Stimulated activated CD8-positive, alpha-beta memory T cell treated with anti-CD3 and anti-CD28 coated beads, Interleukin-15, amount 100 ng/mL, for 4 hours (primary cell): ENCODE results near the gene ITGA1.
"Not testable (repeated sequence)": the region's sequence is repeated elsewhere in the genome, so short reads cannot be mapped to it uniquely, and the experiment has no call there.

Experiments
- DNase-seq, 2 donors: peaks; one replicate each; pipeline ENCODE4 v3.0.0-alpha.2; 2020; ENCODE audit warnings: low read depth in 2 of 2

The ITGA1 gene

DNA sequence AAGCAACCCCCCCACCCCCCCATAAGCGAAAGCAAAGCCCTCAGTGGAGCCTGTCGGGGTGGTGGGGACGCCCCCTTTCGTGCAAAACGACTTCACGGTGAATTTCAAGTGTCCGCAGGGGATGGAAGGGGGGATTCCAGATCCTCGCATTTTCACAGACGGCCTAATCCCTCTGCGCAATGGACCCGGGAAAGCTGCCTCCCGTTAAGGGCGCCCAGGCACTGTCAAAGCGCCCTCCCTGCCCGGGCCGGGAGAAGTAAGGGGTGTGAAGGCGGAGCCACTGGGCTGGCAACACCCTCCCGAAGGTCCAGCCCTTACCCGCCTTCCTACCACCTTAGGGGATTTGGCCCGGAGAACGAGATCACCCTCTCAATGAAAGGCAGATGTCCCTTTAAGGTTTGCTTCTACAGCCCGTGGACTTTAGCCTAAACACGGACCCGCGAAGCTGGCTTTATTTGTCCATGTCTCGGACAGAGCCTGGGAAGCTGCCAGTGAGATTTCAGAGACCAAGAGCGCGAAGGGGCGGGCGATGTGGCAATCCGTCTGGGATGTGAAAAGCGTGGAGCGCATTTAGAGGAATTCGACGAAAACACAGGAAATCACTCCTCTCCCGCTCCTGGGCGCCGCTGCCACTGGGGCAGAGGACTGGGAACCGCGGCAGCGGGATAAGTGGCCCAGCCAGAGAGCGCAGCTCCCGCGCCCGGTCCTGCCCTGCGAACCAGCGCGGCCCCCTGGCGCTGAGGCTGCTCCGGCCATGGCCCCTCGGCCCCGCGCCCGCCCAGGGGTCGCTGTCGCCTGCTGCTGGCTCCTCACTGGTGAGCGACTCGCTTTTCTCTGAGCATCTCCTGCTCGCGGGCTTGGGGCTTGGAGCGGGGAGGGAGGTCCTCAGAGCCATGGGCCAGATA is at the start of gene ITGA1, which contains the start of gene PELO:
TSS of gene ITGA1 (plus strand) at position 317 of the 905 bp plus-strand sequence. CDS start at position 755, 438 bp downstream.
TSS of gene PELO (plus strand) at position 317 of the 905 bp plus-strand sequence. CDS start 12,479 bp downstream, outside the sequence.
- DNase-seq: no peak

DNA sequence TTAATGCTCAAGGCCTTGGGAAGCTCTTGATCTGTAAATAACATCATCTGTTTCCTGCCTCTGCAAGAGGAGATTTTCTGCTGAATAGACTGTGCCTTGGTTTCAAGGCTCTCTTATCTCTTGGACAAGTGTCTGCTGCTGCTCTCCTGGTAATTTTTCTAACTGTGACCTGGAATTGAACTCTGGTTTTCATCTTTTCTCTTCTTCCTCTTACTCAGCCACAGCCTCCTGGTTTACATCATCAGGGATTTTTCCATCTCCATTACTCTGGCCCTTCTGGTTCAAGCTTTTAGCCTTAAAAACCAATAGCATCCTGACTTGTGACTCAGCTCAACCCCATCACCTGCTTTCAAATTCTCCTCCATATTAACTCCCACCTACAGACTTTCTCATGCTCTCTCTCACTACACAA is 49.6 kb upstream of the ITGA1 start:
- DNase-seq: no peak

DNA sequence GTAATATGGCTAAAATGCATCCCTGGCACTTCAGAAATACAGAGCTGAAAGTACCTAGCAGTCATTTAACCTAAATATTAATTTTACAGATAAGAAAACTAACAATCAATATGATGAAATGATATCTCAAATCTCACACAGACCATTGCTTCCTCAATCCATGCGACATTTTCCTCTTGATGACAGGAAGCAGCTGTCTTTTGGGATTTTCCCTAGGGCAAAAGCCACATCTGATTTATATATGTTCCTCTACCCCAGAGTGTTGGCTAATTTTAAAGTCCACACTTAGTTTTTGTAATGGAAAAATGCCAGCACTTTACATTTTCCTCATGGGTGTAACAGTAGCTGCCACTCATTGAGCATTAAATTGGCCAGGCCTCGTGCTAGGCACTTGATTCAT is 47.7 kb upstream of the ITGA1 start:
- no peak for DNase-seq

DNA sequence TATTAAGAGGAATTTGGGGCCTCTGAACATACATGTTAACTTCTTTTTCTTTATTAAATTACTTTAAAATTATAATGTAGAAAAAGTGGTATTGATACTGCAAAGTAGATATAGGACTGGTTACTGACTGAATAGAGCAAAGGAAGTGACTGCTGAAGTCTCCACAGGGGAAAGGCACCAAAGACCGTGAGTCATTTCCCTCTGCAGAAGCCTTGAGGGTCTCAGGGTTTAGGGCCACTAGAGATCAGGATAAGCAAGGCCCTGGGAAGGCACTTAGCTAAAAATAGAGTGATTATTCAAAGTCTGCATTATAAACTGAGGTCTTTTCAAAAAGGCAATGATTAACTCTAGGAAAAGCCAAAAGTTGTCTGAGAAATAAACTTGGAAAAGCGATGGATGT is 44.7 kb upstream of the ITGA1 start:
- DNase-seq: no peak

DNA sequence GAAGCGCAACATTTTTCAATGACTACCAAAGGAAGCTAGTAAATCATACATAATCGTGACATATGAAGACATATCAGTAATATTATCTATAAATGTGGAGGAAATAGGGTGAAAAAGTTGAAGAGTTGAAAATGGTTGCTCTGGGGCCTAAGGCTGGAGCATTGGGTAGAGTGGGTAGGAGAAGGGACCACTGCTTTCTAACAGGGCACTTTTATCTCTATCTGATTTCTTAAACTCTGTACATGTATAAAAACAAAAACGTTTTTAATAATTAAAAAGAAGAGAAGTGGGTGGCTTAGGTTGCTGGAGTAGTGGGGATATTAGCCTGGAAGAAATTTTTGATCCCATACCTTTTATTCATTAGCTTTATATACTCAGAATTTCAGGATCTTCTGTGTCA is 44.2 kb upstream of the ITGA1 start:
- no peak for DNase-seq

DNA sequence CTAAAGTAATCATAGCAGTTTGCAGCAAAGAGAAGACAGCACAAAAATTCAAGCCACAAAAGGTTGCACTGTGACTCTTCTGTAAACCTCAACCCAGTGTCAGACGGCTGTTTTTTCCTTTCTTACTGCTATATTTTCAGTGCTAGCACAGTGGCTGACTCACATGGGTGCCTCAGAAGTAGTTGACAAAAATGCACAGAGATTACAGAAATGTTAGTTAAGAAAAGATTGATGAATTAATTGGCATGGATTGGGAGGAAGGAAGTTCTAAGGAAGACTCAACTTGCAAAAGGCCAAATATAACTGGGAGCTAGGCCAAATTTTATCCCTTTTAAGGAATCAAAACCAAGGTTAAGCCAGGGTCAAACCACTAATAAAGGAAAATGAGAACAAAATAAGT is 43.7 kb upstream of the ITGA1 start:
- peak in 1 of 2 donors; percentile 15 for DNase-seq

DNA sequence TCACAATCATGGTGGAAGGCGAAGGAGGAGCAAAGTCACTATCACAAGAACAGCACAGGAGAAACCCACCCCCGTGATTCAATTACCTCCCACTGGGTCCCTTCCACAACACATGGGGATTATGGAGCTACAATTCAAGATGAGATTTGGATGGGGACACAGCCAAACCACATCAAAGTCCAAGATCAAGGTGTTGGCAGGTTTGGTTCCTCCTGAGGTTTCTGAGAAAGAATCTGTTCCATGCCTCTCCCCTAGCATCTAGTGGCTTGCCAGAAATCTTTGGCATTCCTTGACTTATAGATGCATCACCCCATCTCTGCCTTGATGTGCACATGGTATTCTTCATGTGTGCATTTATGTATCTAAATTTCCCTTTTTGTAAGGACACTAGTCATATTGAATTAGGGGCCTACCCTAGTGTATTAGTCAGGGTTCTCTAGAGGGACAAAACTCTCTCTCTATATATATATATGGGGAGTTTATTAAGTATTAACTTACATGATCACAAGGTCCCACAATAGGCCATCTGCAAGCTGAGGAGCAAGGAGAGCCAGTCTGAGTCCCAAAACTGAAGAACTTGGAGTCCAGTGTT is 42.8 kb upstream of the ITGA1 start:
- not testable (repeated sequence) for DNase-seq

DNA sequence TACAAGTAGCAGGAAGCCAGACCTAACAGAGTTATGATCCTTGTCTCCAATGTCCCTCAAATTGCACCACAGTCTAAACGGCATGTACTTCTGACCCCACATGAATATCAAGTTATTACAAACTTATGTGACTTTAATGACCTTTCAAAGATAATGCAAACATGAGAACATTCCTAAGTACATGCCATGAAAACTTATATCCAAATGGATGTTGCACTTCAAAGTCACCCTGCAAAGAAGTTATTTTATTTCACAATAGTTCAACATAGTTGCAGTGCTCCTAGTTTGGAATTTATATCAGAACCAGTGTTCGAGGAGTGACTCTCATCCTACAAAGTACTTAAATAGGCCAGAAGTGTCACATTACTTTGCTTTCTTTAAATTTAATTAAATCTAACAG is 41.2 kb upstream of the ITGA1 start:
- no peak for DNase-seq

DNA sequence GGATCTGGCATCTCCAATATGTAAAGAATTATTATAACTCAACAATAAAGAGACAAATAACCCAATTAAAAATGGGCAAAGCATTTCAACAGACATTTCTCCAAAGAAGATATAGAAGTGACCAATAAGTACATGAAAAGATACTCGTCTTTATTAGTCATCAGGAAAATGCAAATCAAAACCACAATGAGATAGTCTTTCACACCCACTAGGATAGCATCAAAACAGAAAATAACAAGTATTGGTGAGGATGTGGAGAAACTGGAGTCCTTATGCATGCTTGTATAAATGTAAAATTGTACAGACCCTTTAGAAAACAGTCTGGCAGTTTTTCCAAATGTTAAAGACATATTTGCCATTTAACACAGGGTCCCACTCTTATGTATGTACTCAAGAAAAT is 39.1 kb upstream of the ITGA1 start:
- no peak for DNase-seq

DNA sequence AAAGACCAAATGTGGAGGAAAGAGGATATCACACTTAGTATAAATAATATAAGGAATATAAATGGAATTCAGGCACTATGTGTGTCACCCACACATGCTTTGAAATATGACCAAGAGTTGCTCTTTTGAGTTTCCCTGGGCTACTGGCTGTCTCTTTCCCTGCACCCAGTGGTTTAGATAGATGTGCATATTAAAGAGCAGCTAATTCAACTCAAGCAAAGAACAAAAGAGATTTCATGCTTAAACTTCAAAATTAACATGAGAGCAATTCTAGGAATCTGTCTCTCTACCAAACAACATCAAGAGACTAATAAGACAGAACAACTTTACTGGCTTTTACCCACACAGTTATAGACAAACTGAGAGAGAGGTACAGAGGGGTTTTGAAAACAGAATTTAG is 38.0 kb upstream of the ITGA1 start:
- DNase-seq: no peak

DNA sequence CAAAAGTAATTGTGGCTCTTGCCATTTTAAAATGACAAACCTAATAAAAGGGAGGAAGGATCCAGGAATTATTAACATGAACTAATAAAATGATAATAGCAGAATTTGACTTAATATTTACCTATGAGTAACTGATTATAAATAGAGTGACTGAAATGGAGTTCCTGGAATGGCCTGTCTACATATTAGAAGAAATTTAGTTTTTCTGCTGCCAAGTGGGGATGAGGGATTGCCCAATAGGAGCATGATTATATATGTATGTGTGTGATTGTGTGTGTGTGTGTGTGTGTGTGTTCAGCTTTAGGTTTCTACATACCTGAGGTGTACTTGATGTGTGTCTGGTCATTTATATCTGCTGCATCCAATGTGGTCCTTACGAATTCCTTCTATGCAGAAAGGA is 36.6 kb upstream of the ITGA1 start:
- no peak for DNase-seq

DNA sequence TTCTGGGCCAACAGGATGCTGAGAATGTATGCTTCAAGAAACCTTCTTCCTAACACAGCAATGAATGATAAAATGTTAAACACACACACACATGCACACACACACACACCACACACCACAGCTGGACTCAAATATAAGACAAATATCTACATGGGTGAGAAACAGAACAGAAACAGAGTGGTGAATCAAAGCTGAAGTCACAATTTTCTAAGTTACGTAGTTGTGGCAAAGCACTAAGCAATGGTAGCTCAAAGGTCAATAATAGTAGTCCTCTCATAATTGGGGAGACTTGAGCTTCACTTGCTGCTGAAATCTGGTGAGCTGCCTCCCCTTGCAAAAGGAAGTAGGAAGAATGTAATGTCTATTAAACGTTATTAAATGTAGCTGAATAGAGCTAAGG is 33.7 kb upstream of the ITGA1 start:
- DNase-seq: no peak

DNA sequence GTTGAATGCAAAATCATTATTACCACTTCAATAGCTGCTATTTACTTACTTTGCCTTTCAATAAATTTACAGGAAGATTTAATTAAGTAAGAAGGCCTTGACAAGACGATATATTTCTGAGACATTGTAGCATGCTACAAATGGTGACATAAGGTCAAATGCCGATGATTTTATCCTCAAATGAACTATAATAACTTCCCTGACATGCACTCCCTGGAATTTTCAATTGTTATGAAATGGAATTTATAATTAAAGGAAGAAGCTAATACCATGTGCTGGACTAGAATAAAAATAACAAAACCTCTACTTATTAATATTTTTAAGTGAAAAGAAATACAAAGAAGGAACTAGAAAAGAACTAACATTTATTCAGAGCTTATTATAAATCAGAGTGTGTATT is 30.2 kb upstream of the ITGA1 start:
- DNase-seq: no peak

DNA sequence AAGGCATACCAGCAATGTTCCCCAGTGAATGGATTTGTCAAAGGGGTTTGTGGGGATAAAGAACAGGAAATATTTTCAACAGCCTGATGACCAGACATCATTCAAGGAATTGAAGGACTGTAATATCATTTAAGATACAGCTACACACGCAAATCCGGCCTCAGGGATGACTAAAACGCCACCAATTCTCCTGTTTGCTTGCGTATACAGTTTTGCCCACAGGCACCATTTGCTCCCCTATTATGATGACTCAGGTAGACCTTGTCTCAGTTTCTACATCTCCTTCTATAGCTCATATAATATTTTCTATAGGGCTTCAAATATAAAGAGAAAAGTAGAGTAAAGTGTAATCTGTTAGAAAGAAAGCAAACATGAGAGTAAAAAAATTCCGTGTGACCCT is 29.7 kb upstream of the ITGA1 start:
- DNase-seq: no peak

DNA sequence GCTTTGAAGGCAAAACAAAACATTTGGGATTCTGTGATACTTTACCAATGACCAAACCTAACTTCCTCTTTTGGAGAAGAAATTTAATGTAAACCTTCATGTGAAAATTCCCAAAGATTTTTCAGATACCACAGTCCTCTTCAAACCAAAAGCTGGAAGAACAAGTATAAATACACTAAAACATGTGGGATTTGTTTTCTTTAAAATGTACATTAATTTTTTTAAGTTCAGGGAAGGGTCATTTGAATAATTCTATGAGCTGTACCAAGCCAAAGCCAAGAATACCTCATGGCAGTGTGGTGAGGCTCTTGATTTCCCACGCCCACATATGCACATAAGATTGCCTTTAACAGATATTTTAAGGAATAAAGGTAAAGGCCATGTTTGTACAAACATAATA is 28.4 kb upstream of the ITGA1 start:
- no peak for DNase-seq

DNA sequence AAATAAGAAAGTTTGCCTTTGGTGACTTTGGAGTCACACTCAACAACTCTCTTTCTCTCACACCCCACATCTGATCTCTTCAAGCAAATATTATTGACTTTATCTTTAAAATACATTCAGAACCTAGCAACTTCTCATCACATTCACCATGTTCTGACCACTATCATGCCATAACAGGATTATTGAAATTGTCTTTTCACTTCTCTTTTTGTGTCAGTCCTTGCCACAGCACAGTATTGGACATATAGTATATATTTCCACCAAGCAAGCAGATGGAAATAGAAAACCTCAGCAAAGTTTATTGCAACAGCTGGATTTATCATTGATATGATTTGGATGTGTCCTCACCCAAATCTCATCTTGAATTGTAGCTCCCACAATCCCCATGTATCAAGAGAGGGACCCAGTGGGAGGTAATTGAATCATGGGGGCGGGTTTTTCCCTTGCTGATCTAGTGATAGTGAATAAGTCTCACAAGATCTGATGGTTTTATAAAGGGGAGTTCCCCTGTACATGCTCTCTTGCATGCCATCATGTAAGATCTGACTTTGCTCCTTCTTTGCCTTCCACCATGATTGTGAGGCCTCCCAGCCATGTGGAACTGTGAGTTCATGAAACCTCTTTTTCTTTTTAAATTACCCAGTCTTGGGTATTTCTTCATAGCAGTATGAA is 26.9 kb upstream of the ITGA1 start:
- DNase-seq: no peak

DNA sequence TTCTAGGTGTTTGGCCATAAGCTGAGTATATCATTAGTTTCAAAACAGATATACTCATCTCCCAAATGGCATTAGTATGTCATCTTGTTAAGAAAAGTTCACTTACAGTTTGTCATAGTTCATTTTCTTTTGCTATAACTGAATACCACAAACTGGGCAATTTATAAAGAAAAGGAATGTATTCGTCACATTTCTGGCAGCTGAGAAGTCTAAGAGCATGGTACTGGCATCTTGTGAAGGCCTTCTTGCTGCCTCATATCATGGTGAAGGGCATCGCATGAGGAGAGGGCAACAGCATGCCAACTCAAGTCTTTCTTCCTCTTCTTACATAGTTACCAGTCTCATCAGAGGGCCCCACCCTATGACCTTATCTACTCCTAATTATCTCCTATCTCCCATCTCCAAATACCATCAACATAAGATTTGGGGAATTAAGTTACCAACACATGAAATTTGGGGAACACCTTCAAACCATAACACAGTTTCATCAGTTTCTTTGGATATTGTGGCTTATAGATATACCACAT is 20.4 kb upstream of the ITGA1 start:
- no peak for DNase-seq

DNA sequence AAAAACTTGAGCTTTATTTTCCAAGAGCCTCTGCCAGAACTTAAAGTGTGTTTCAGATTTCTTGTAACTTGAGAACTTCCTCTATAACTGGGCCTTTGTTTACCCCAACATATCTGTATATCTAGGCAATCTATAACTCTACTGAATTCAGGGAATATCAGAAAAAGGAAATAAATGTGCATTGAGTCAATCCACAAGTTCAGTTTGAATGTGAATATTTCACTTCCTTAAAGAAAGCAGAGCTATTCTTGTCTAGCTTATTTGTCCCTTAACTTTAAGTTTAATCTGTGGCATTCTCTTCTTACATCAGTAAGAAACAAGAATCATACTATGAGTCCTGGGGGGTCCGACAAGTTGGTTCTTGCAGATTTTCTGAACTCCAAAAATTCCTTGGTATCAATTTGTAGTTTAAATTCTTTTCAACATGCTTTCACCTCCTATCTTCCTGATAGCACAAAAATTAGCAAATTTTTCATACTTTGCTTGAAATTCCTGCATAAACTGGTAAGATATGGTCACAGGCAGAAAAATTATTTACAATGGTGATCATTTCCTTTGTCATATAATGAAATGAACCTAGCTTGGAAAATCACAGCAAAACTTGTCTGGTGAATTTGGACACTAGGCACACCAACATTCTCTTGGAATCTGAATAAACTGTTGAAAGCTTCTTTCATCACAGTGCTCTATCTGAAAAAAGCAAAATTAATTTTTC is 19.8 kb upstream of the ITGA1 start:
- no peak for DNase-seq

DNA sequence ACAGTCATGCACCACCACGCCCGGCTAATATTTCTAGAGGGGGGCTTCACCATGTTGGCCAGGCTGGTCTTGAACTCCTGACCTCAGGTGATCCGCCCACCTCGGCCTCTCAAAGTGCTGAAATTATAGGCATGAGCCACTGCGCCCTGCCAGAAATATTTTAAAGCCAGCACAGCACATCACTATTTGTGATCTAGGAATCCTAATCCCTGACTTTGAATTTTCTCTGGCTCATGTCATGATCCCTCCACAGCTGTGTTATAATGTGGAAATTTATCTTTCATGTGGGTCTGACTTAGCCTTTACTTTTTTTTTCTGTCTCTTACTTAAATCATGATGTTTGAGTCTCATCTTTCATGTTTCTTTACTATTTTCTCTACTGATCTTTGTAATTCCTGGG is 18.7 kb upstream of the ITGA1 start:
- no peak for DNase-seq

DNA sequence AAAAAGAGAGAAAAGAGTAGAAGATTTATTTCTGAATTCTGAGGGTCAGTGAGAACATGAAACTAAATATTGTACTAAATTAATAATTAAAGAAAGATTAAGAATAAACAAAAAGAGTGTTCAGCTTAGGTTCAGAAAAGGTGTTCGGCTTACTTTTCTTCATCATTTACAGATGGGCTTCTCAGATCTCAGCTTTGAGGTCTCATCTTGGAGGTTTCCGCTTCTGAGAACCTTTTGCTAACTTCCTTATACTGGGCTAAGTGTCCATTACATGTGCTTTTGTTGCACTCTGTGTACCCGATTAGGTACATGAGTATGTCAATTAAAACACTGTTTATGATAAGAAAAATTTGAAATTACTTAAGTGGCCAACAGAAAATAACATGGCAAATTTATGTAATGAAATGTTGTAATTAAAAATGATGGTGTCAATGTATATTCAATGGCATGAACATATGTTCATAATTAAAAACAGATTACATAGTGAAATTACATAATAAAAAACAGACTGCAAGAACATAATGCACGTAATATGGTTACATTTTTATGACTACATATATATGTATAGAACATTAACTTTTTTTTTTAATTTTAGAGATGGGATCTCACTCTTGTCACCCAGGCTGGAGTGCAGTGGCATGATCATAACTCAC is 17.3 kb upstream of the ITGA1 start:
- no peak for DNase-seq

DNA sequence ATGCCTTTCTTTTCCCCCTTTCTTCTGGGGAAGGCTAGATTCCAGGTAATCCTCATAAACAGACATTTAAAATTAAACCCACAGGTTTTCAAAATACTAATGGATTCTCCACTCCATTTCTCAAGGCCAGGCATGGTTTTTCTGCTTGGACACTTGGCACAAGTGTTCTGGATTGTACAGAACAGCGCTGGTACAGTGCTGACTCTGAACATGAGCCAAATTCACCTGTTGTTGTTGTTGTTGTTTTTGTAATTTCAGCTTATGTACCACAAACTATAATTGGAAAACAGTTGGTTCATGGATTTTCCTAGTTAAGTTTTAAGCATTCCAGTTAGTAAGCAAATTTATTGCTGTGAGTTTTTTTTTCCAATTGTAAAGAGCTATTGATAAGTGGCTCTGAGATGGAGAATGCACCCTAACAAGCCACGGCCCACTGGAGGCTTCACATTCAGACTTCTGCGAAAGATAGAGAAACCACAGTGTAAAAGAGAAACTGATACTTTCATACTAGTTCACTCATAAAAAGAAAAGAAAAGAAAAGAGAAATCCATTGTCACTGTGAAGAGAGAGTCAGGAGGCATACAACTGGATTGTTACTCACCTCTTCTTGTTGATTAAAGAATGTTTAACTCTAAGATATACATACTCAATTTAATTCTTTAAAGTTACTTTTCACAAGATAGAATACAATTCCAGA is 16.2 kb upstream of the ITGA1 start:
- no peak for DNase-seq
